ENCODE data around the gene CD46.
"Not testable (repeated sequence)": the region's sequence is repeated elsewhere in the genome, so short reads cannot be mapped to it uniquely, and the experiment has no call there.

Gene CD46

GRCh38 chr1:207751790-207752455, at the start of gene CD46:
Gene CD46, plus strand, starts transcription at chr1:207752054. Its CDS starts 159 bp downstream, at chr1:207752213.
- peak; percentile 94 to 98 for DNase-seq

- DNase-seq: no peak
Observed at GRCh38 chr1:207702317-207702716, 49.5 kb upstream of the CD46 start.

DNA sequence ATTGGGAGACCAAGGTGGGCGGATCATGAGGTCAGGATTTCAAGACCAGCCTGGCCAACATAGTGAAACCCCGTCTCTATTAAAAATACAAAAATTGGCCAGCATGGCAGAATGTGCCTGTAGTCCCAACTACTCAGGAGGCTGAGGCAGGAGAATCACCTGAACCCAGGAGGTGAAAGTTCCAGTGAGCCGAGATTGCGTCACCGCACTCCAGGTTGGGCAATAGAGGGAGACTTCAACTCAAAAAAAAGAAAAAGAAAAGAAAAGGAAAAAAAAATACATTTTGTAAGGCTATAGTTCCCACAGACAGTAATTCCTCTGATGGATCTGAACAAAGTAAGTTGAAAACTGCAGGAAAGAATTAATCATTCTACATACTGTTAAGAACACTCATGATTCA, 48.1 kb upstream of the CD46 start:
- no peak for DNase-seq

DNA sequence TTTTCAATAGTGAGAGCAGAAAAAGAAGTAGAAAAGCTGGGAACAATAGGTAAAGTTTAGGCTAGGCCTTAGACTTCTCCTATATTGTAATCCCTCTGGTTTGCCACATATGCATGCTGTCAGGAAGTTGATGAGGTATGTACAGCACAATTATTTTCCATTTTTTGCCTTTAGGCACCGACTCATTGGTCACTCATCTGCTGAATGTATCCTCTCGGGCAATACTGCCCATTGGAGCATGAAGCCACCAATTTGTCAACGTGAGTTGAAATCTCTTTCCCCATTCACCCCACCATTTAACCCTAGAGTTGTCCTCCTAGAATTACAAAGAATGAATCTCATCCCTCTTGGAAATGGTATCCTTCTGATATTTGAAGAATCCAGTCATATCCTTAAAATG, 43.9 kb upstream of the CD46 start:
- DNase-seq: not testable (repeated sequence)

GRCh38 chr1:207711285-207711684, 40.6 kb upstream of the CD46 start:
- no peak for DNase-seq

DNA sequence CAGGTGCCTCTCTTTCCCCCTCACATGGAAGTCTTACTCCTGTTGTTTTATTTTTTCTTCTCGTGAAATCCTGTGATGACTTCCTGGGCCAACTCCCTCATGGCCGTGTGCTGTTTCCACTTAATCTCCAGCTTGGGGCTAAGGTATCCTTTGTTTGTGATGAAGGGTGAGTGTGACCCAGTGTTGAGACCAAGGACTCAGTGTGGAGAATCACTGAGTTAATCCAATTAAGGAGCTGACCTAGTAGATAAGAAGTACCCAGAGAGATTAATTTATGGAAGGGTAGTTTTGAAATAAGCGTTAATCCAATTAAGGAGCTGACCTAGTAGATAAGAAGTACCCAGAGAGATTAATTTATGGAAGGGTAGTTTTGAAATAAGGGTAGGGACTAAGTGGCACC, 39.2 kb upstream of the CD46 start:
- not testable (repeated sequence) for DNase-seq

DNA sequence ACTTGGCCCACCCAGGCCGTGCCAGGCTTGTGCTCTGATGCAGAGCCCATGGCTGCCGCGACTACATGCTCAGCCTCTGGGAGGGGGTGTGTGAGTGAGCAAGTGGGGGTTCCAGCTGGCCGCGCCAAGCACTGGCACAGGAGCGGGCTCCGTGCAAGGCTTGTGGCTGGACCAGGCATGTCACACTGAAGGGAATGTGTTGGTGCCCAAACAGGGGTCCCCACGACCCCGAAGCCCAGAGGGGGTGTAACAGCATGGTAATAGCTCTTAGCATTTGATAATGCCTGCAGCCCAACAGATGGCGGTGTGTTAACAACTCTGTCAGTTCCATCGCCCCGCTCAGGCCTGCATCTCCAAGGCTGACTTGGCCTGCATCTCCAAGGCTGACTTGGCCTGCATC, 38.3 kb upstream of the CD46 start:
- no peak for DNase-seq

- no peak for DNase-seq
Observed at GRCh38 chr1:207719234-207719633, 32.6 kb upstream of the CD46 start.

DNA sequence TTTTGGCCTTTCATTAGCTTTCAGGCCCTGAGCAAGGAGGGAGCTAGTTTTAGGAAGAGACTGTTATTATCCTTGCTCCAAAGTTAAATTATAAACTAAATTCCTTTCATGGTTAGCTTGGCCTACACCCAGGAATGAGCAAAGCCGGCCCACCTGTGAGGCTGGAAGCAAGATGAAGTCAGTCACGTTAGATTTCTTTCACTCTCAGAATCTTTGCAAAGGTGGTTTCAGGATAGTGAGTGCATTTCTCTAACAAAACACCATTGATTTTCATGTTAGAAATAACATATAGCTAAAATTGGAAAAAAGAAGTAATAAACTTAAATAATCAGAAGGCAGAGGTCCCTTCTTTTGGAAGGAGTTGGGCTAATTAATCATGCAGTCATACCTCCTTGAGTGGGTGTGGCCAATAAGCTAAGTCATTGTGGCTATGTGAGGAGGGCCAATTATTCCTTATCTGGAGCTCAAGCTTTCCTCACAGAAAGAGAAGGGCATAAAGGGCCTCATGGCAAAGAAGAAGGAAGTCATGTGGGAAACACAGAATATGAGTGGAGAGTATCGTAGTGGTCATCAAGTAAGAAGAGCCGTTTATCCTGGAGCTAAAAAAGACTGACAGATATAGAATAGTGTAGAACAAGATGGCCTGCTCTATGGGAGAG, 23.5 kb upstream of the CD46 start:
- DNase-seq: not testable (repeated sequence)

GRCh38 chr1:207737503-207738157, 14.2 kb upstream of the CD46 start:
- DNase-seq: not testable (repeated sequence)

GRCh38 chr1:207738158-207738659, 13.6 kb upstream of the CD46 start:
- not testable (repeated sequence) for DNase-seq

DNA sequence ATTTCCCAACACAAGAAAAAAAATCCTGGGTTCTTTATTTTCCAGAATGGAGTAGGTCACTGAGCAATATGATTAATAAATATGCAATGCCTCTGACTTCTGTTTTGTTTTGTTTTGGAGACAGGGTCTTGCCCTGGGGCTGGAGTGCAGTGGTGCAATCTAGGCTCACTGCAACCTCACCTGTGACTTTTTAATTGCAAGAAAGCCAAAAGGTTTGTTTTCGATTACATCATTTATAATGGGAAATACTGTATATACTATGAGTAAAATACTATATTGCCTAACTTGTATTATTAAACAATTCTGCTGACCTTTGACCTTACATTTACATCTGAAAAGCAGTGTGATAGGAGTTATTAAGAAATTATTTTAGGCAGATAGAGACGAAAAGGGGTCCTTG, 11.6 kb upstream of the CD46 start:
- DNase-seq: no peak

DNA sequence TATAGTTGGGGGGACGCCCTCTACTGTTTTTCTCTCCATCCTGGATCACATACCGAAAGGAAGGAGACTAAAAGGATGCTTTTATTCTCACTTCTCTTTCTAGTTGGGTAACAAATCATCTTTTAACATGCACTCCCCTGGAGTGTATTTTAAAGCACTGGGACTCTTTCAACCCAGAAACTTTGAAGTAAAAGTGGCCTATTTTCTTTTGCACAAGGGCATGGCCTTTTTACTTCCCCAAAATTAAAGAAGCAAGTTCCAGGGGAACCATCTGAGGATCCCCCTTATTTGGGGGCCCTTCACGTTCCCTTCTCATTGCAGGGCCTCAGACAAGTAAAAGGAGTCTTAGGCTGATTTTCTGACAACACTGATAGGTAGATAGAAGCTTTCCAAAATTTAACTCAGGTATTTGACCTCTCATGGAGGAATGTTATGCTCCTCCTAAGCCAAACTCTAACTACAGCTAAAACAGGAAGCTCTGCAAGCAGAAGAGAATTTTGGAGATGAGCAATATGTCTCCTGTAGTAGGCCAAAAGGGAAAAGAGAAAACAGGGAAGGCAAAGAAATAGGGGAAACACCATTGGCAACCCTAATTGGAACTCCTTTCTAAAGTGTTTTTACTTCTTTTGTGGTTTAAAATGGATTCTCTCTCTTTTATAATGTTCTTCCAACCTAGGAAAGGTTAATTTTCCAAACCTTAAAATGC, 8.9 kb upstream of the CD46 start:
- no peak for DNase-seq

DNA sequence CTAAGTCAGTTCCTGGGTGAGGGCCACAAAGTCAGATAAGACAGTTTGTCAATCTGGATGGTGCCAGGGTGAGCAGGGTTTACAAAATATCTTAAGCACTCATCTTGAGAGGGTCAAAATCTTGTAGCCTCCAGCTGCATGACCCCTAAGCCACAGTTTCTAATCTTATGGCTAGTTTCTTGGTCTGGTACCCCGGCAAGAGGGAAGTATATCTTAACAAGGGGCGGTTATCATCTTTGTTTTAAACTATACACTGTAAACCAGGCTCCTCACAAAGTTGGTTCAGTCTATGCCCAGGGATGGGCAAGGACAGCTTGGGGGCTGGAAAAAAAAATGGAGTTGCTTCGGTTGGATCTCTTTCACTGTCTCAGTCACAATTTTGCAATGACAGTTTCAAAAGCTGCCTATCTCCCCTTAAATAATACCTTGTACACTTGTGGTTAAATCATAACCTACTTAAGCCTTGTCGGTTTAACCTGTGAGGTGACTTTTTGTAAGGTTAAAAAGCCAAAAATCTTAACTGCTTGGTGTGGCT, 7.8 kb upstream of the CD46 start:
- no peak for DNase-seq

GRCh38 chr1:207745285-207745684, 6.6 kb upstream of the CD46 start:
- DNase-seq: no peak

- DNase-seq: no peak
Observed at GRCh38 chr1:207745839-207746767, 5.8 kb upstream of the CD46 start.

DNA sequence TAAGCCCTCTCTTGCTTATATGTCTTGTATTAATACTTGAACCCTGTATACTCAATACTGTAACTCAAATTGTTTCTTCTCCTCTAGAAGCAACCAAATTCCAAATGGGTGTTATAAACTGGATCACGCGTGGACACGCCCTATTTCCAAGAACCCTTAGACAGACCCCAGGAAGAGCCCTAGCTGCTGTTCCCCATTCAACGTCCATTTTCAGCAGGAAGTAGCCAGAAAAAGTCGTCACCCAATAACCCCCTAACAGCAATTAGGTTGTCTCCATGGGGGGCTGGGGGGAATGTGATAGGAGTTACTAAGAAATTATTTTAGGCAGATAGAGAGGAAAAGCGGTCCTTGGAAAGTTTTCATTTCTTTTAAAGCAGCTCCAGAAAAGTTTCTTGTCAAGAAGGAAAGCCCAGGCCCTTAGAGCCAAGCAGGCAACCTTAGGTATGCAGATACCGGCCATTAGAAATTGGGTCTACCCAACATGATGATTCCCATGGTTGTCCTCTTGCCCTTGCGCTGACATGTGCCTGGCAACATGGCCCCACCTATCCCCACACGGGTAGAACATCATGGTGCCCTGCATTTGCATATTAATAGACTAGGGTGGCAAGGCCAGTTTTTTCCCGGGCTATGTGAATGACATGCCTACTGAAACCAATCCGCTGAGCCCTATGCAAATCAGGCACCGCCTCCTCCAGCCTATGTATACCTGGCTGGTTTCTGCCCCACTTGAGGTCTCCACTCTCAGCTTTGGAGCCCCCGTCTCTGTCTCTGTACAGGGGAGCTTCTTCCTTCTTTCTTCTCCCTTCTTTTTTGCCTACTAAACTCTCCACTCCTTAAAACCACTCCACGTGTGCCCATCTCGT, 4.0 kb upstream of the CD46 start:
- DNase-seq: no peak

- peak; percentile 10 to 70 for DNase-seq
Observed at GRCh38 chr1:207748737-207749528, 2.9 kb upstream of the CD46 start.

- DNase-seq: no peak
Observed at GRCh38 chr1:207750631-207751305, 1.1 kb upstream of the CD46 start.

- not testable (repeated sequence) for DNase-seq
Observed at GRCh38 chr1:207751463-207751789, 428 bp upstream of the CD46 start.
